Ovary (tissue), 3 donors: Measurements from ENCODE around the gene VWA3B.

ENCODE experiments used
- CTCF ChIP-seq, 3 donors: fragments of 450-650 bp in 2 of 3; fragments of 200-600 bp in 1 of 3; IDR thresholded peaks; one replicate each; pipeline versions ENCODE4 v1.5.1 to v1.8.0; 2016 to 2022; ENCODE audit warnings: antibody characterized with exemption in 3 of 3, mild to moderate bottlenecking in 1 of 3
- POLR2A ChIP-seq: fragments of 450-650 bp; IDR thresholded peaks from one replicate; pipeline ENCODE4 v1.6.1; 2017; ENCODE audit warnings: antibody characterized with exemption, mild to moderate bottlenecking, moderate library complexity
- donor health status: DM: no; HTN: no; CAD: no.

- TF ChIP-seq CTCF (IDR thresholded peaks at IDR 0.05) (no peak), POLR2A (no peak)
These were observed 195.1 kb downstream of the VWA3B start for GRCh38 chr2:98282109-98282508.
